ENCODE measurements around the gene CIRBP.
A peak's percentile ranks its signal among the peaks of the same experiment; 100 is the strongest.

CIRBP gene

GRCh38 chr19:1234051-1234954 is 34.8 kb upstream of the CIRBP start:
- H3K36me3 Mint-ChIP-seq (ENCODE audit: low read depth): no peaks in the 10 kb centered on the region
- H3K4me1 Mint-ChIP-seq: peaks cover 22% of the 10 kb centered on the region
- H3K27ac Mint-ChIP-seq: no peak overlapping the region
- TF ChIP-seq CTCF (IDR thresholded peaks at IDR 0.05; ENCODE audit: unreplicated experiment in 3 of 3): no peak
- no peaks in the 10 kb centered on the region for H3K9me3 Mint-ChIP-seq
- H3K4me3 Mint-ChIP-seq: no peak overlapping the region
- no peaks in the 10 kb centered on the region for H3K27me3 Mint-ChIP-seq (ENCODE audit: low read depth)

GRCh38 chr19:1234955-1235380 is 34.2 kb upstream of the CIRBP start:
- Mint-ChIP-seq H3K27ac (no peak overlapping the region), H3K9me3 (no peaks in the 10 kb centered on the region), H3K27me3 (ENCODE audit: low read depth) (no peaks in the 10 kb centered on the region), H3K4me1 (peaks cover 22% of the 10 kb centered on the region), H3K4me3 (peak overlapping the region in 1 of 3 experiments; percentile 35), H3K36me3 (ENCODE audit: low read depth) (no peaks in the 10 kb centered on the region)
- TF ChIP-seq CTCF (IDR thresholded peaks at IDR 0.05; ENCODE audit: unreplicated experiment in 3 of 3): no peak

- peaks cover 22% of the 10 kb centered on the region for H3K4me1 Mint-ChIP-seq
- no peaks in the 10 kb centered on the region for H3K27me3 Mint-ChIP-seq (ENCODE audit: low read depth)
- H3K27ac Mint-ChIP-seq: no peak overlapping the region
- no peaks in the 10 kb centered on the region for H3K36me3 Mint-ChIP-seq (ENCODE audit: low read depth)
- no peak for TF ChIP-seq CTCF (IDR thresholded peaks at IDR 0.05; ENCODE audit: unreplicated experiment in 3 of 3)
- H3K4me3 Mint-ChIP-seq: peak overlapping the region in 2 of 3 experiments; percentile 55 to 69
- no peaks in the 10 kb centered on the region for H3K9me3 Mint-ChIP-seq
Observed at GRCh38 chr19:1235625-1236538, 33.2 kb upstream of the CIRBP start.

GRCh38 chr19:1236576-1236975 is 32.6 kb upstream of the CIRBP start:
- TF ChIP-seq CTCF (IDR thresholded peaks at IDR 0.05; ENCODE audit: unreplicated experiment in 3 of 3): no peak
- H3K4me1 Mint-ChIP-seq: peaks cover 26% of the 10 kb centered on the region
- no peaks in the 10 kb centered on the region for H3K27me3 Mint-ChIP-seq (ENCODE audit: low read depth)
- H3K9me3 Mint-ChIP-seq: no peaks in the 10 kb centered on the region
- H3K4me3 Mint-ChIP-seq: peak overlapping the region in 2 of 3 experiments; percentile 12 to 69
- no peaks in the 10 kb centered on the region for H3K36me3 Mint-ChIP-seq (ENCODE audit: low read depth)
- H3K27ac Mint-ChIP-seq: no peak overlapping the region

GRCh38 chr19:1237027-1237659 is 32.0 kb upstream of the CIRBP start:
- H3K9me3 Mint-ChIP-seq: no peaks in the 10 kb centered on the region
- H3K27me3 Mint-ChIP-seq (ENCODE audit: low read depth): no peaks in the 10 kb centered on the region
- H3K4me3 Mint-ChIP-seq: peak overlapping the region; percentile 48 to 78 (median 61)

More at GRCh38 chr19:1237027-1237659, 32.0 kb upstream of the CIRBP start:
- Mint-ChIP-seq H3K4me1 (peaks cover 22% of the 10 kb centered on the region), H3K27ac (no peak overlapping the region), H3K36me3 (ENCODE audit: low read depth) (no peaks in the 10 kb centered on the region)
- TF ChIP-seq CTCF (IDR thresholded peaks at IDR 0.05; ENCODE audit: unreplicated experiment in 3 of 3): no peak
